Measurements from ENCODE around the gene PRUNE1.

DNA sequence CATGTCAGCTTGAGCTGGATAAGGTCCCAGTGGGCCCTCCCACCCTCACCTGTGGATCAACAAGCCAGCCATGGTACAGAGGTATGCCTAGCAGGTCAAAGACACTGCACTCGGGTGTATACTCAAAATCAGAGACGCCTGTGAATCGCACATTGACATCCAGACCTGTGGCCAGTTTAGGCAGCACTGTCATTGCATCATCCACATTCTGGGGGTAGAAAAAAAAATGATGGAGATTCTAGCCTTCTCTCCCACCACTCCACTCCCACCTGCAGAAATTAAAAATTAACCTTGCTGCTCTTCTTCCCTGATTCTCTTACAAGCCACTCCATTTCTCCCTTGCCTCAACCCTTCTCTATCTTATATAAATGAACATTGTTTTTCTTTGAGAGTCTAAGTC, 7.8 kb upstream of the PRUNE1 start:
- TF ChIP-seq, protein P1, sequence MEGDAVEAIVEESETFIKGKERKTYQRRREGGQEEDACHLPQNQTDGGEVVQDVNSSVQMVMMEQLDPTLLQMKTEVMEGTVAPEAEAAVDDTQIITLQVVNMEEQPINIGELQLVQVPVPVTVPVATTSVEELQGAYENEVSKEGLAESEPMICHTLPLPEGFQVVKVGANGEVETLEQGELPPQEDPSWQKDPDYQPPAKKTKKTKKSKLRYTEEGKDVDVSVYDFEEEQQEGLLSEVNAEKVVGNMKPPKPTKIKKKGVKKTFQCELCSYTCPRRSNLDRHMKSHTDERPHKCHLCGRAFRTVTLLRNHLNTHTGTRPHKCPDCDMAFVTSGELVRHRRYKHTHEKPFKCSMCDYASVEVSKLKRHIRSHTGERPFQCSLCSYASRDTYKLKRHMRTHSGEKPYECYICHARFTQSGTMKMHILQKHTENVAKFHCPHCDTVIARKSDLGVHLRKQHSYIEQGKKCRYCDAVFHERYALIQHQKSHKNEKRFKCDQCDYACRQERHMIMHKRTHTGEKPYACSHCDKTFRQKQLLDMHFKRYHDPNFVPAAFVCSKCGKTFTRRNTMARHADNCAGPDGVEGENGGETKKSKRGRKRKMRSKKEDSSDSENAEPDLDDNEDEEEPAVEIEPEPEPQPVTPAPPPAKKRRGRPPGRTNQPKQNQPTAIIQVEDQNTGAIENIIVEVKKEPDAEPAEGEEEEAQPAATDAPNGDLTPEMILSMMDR (IDR thresholded peaks at IDR 0.05; ENCODE audit: poor library complexity, severe bottlenecking): no peak
- no peak for TF ChIP-seq SMC3 (conservative IDR thresholded peaks at IDR 0.05; ENCODE audit: poor library complexity)
- TF ChIP-seq POLR2AphosphoS5 (IDR thresholded peaks at IDR 0.05): no peak
- no peak for TF ChIP-seq EP300 (conservative IDR thresholded peaks at IDR 0.05; ENCODE audit: poor library complexity, severe bottlenecking)
- no peak for TF ChIP-seq EZH2 (IDR thresholded peaks at IDR 0.05; ENCODE audit: borderline replicate concordance, insufficient read depth, low read length, poor library complexity, severe bottlenecking)
- TF ChIP-seq, protein P2, sequence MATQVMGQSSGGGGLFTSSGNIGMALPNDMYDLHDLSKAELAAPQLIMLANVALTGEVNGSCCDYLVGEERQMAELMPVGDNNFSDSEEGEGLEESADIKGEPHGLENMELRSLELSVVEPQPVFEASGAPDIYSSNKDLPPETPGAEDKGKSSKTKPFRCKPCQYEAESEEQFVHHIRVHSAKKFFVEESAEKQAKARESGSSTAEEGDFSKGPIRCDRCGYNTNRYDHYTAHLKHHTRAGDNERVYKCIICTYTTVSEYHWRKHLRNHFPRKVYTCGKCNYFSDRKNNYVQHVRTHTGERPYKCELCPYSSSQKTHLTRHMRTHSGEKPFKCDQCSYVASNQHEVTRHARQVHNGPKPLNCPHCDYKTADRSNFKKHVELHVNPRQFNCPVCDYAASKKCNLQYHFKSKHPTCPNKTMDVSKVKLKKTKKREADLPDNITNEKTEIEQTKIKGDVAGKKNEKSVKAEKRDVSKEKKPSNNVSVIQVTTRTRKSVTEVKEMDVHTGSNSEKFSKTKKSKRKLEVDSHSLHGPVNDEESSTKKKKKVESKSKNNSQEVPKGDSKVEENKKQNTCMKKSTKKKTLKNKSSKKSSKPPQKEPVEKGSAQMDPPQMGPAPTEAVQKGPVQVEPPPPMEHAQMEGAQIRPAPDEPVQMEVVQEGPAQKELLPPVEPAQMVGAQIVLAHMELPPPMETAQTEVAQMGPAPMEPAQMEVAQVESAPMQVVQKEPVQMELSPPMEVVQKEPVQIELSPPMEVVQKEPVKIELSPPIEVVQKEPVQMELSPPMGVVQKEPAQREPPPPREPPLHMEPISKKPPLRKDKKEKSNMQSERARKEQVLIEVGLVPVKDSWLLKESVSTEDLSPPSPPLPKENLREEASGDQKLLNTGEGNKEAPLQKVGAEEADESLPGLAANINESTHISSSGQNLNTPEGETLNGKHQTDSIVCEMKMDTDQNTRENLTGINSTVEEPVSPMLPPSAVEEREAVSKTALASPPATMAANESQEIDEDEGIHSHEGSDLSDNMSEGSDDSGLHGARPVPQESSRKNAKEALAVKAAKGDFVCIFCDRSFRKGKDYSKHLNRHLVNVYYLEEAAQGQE (IDR thresholded peaks at IDR 0.05; ENCODE audit: borderline replicate concordance): no peak

Data from neural cell (in vitro differentiated cells).